GM23248 (cell line): ENCODE data around the gene STAT6. TPM values are rescaled to one million over a fixed set of nuclear protein-coding genes. Genes with fewer than 3 reads are reported as not detected.

Experiments used
- DNase-seq: peaks from one replicate; pipeline ENCODE4 v3.0.0-alpha.2; 2015
- H2AFZ ChIP-seq: fragments of 200-600 bp; sonication (generic); 2 replicates; pipeline ENCODE4 v1.6.1; 2016; ENCODE audit warnings: antibody characterized with exemption
- H3F3A ChIP-seq: fragments of 200-600 bp; sonication (generic); 2 replicates; pipeline ENCODE4 v1.6.1; 2016; ENCODE audit warnings: mild to moderate bottlenecking, antibody characterized with exemption, mixed run types; ENCODE audit not compliant: insufficient read depth
- H3K27ac ChIP-seq: fragments of 200-600 bp; sonication (generic); 2 replicates; pipeline ENCODE4 v1.5.1; 2016; ENCODE audit warnings: mild to moderate bottlenecking
- H3K27me3 ChIP-seq: fragments of 200-600 bp; sonication (generic); replicated peaks from 2 replicates; pipeline ENCODE4 v1.6.1; 2016; ENCODE audit warnings: mild to moderate bottlenecking; ENCODE audit not compliant: insufficient read depth
- H3K36me3 ChIP-seq: fragments of 200-600 bp; sonication (generic); 2 replicates; pipeline ENCODE4 v1.6.1; 2016; ENCODE audit warnings: low read depth, mild to moderate bottlenecking
- H3K4me1 ChIP-seq: fragments of 200-600 bp; sonication (generic); 2 replicates; pipeline ENCODE4 v1.6.1; 2016; ENCODE audit warnings: mild to moderate bottlenecking; ENCODE audit not compliant: insufficient read depth
- H3K4me2 ChIP-seq: fragments of 200-600 bp; sonication (generic); one replicate; pipeline ENCODE4 v1.6.1; 2016; ENCODE audit warnings: mild to moderate bottlenecking; ENCODE audit not compliant: unreplicated experiment
- H3K4me3 ChIP-seq: fragments of 200-600 bp; sonication (generic); 2 replicates; pipeline ENCODE4 v1.5.1; 2016; ENCODE audit warnings: mild to moderate bottlenecking
- H3K79me2 ChIP-seq: fragments of 200-600 bp; sonication (generic); 2 replicates; pipeline ENCODE4 v1.6.1; 2016; ENCODE audit warnings: mild to moderate bottlenecking; ENCODE audit not compliant: insufficient read depth
- H3K9ac ChIP-seq: fragments of 200-600 bp; sonication (generic); 2 replicates; pipeline ENCODE4 v1.6.1; 2016; ENCODE audit warnings: mild to moderate bottlenecking
- H3K9me2 ChIP-seq: fragments of 200-600 bp; sonication (generic); 2 replicates; pipeline ENCODE4 v1.6.1; 2016; ENCODE audit warnings: mixed run types, mild to moderate bottlenecking, moderate library complexity; ENCODE audit not compliant: insufficient read depth
- H3K9me3 ChIP-seq: fragments of 200-600 bp; sonication (generic); one replicate; pipeline ENCODE4 v1.6.1; 2017; ENCODE audit warnings: low read depth
- H4K20me1 ChIP-seq: fragments of 200-600 bp; sonication (generic); 2 replicates; pipeline ENCODE4 v1.6.0; 2016; ENCODE audit not compliant: insufficient read depth
- EZH2 ChIP-seq: fragments of 200-600 bp; sonication (generic); IDR thresholded peaks from 2 replicates; pipeline ENCODE4 v1.6.1; 2018; ENCODE audit warnings: antibody characterized with exemption, mild to moderate bottlenecking; ENCODE audit not compliant: insufficient read depth, poor library complexity, severe bottlenecking
- EZH2phosphoT487 ChIP-seq: fragments of 200-600 bp; sonication (generic); IDR thresholded peaks from 2 replicates; pipeline ENCODE4 v1.6.1; 2018; ENCODE audit warnings: antibody characterized with exemption, moderate library complexity, mild to moderate bottlenecking, low read depth; ENCODE audit not compliant: insufficient read depth
- WGBS, 2 experiments: methylation state at CpG; one replicate each; pipeline ENCODE4 v1.1.6; 2015 to 2017; ENCODE audit warnings: low lambda C conversion rate in 2 of 2, low coverage in 1 of 2; ENCODE audit errors: missing lambda C conversion rate in 2 of 2; 5-methylcytosine and 5-hydroxymethylcytosine counted together
- in situ Hi-C: fragments of 300-500 bp; cut with MboI; formaldehyde crosslinking; loops from 2 replicates; pipeline ENCODE4 v1.15.0; 2020
- polyA plus RNA-seq: library from polyadenylated mRNA; unstranded; fragments of >200 nt; fragmentation: Nextera tagmentation; extraction: Ambion mirVana; gene quantifications from 2 replicates; pipeline ENCODE4 v1.2.1, GENCODE V29; 2016
- total RNA-seq: library from RNA; depleted of rRNA; stranded (reverse); fragments of >200 nt; shearing (Covaris generic); gene quantifications from 2 replicates; pipeline ENCODE4 v1.2.3, GENCODE V29; 2014

The STAT6 gene
- total and polyA plus RNA-seq, 2 experiments from 2014 or later, result 70.7 to 103 TPM

- H3K4me3 ChIP-seq, result no peak within 1 kb of the TSS
- no peak within 1 kb of the TSS for H3K9ac ChIP-seq
- no peaks in the 10 kb centered on the region for H3K9me3 ChIP-seq
- 24 to 29% methylated on average over 2 of the region's 2 CpGs for WGBS, 2 experiments
- 0 out of 2 replicates have a peak, but pooled peaks cover 4% of the 10 kb centered on the region for H3K27me3 ChIP-seq
- TF ChIP-seq EZH2phosphoT487, result no peak
- TF ChIP-seq EZH2, result no peak
- no peaks in the 10 kb centered on the region for H4K20me1 ChIP-seq
- no peaks in the 10 kb centered on the region for H3F3A ChIP-seq
- H3K4me2 ChIP-seq, result no peak within 1 kb of the TSS
- peak; percentile 50 for DNase-seq
- H2AFZ ChIP-seq, result no peak within 1 kb of the TSS
- H3K36me3 ChIP-seq, result no peaks in the 10 kb centered on the region
- in situ Hi-C loops, result no loop called here
- no peak within 1 kb of the TSS for H3K27ac ChIP-seq
- 0 out of 2 replicates have a peak, but pooled peaks cover 7% of the 10 kb centered on the region for H3K4me1 ChIP-seq
- no peaks in the 10 kb centered on the region for H3K79me2 ChIP-seq
- H3K9me2 ChIP-seq, result no peaks in the 10 kb centered on the region
Observed at GRCh38 chr12:57049890-57050289, 61.3 kb downstream of the STAT6 start, which contains the start of gene MYO1A. Gene MYO1A, minus strand, starts transcription at chr12:57050129. Its CDS starts 1,806 bp downstream, at chr12:57048323.

DNA sequence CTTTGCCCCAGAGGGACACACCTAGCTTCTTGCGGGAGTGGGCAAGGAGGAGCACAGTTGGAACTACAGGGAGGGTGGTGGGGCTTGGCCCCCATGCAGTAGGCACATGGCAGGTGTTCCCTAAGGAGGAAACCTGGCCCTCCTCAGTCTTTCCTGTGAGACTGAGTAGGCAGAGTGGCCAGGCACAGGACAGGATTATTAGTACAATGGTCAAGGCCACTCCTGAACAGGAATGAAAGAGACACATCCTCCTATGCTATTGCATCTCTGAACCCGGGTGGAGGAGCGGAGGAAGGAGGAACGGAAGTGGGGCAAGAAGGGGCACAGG is 62.1 kb downstream of the STAT6 start:
- Histone ChIP-seq H4K20me1 (no peaks in the 10 kb centered on the region), H3K79me2 (no peaks in the 10 kb centered on the region), H3K4me2 (no peak overlapping the region), H3K27me3 (0 out of 2 replicates have a peak, but pooled peaks cover 4% of the 10 kb centered on the region), H3K9me2 (no peaks in the 10 kb centered on the region), H3F3A (no peaks in the 10 kb centered on the region), H2AFZ (no peak overlapping the region), H3K36me3 (no peaks in the 10 kb centered on the region), H3K4me3 (no peak overlapping the region), H3K9ac (no peak overlapping the region), H3K27ac (no peak overlapping the region), H3K9me3 (no peaks in the 10 kb centered on the region), H3K4me1 (0 out of 2 replicates have a peak, but pooled peaks cover 7% of the 10 kb centered on the region)
- WGBS, 2 experiments, result 94 to 95% methylated on average over 4 of the region's 4 CpGs
- no peak for TF ChIP-seq EZH2phosphoT487
- no peak for TF ChIP-seq EZH2
- in situ Hi-C loops, result no loop called here
- no peak for DNase-seq

DNA sequence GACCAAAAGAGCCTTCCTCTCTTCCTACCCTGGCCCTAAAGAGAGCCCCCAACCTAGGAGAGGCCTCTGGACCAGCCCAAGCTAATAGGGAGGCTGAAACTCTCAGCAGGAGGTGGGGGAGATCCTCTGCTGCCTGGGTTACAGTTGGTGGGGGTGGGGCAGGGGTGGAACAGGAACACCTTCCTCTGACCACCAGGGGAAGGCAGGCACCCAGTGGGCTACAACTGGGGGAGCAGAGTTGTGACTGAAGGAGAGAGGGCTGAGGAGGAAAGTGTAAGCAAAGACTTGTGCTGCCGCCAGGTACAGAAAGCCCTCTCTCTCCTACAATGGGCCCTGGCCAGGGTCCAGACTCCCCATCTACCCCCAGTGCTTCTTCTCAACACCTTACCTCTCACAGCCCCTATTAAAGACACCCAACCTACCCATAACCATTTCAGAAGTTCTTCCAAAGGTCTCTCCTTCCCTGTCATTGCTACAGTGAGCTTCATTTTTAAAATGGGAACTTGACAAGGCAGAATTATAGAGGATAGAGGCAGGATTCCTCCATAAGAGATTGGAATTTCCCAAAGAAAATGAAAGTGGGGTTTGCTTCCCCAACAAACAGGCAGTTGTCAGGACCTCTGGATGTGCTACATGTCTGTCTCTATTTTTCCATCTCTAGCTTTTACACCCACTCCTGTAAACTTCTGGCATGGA is 62.6 kb downstream of the STAT6 start:
- 85 to 87% methylated on average over 1 of the region's 1 CpG for WGBS, 2 experiments
- in situ Hi-C loops, result no loop called here
- H3K9me2 ChIP-seq, result no peaks in the 10 kb centered on the region
- no peak overlapping the region for H3K9ac ChIP-seq
- no peaks in the 10 kb centered on the region for H3F3A ChIP-seq
- no peak overlapping the region for H2AFZ ChIP-seq
- no peak overlapping the region for H3K27ac ChIP-seq
- H3K4me3 ChIP-seq, result no peak overlapping the region
- 0 out of 2 replicates have a peak, but pooled peaks cover 4% of the 10 kb centered on the region for H3K27me3 ChIP-seq
- H3K79me2 ChIP-seq, result no peaks in the 10 kb centered on the region
- no peak overlapping the region for H3K4me2 ChIP-seq
- no peaks in the 10 kb centered on the region for H4K20me1 ChIP-seq
- H3K36me3 ChIP-seq, result no peaks in the 10 kb centered on the region
- H3K9me3 ChIP-seq, result no peaks in the 10 kb centered on the region
- TF ChIP-seq EZH2phosphoT487, result no peak
- no peak for TF ChIP-seq EZH2
- DNase-seq, result no peak
- 0 out of 2 replicates have a peak, but pooled peaks cover 7% of the 10 kb centered on the region for H3K4me1 ChIP-seq

DNA sequence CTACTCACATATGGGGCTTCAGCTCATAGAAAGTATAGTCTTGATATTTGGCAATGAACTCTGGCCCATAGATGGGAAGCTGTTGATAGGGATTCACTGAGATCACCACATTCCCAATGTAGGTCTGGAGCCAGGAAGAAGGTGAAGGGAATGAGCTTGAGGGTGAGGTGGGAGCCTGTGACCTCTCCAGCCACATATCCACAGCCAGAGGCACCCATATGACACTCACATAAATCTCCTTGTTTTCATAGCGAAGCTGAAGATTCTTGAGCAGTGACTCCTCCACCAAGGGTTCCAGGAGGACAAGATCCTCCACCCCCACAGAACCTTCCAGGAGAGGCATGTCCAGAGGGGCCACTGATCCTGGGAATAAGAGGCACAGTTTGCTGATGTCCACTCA is 63.2 kb downstream of the STAT6 start:
- Histone ChIP-seq H3K27me3 (peaks cover 9% of the 10 kb centered on the region; the same call in 1 of the 2 replicates), H3K9me3 (no peaks in the 10 kb centered on the region), H3K4me3 (no peak overlapping the region), H3K36me3 (no peaks in the 10 kb centered on the region), H3F3A (no peaks in the 10 kb centered on the region), H3K9ac (no peak overlapping the region), H3K4me2 (no peak overlapping the region), H3K79me2 (no peaks in the 10 kb centered on the region), H2AFZ (no peak overlapping the region), H4K20me1 (no peaks in the 10 kb centered on the region), H3K4me1 (0 out of 2 replicates have a peak, but pooled peaks cover 7% of the 10 kb centered on the region), H3K27ac (no peak overlapping the region), H3K9me2 (no peaks in the 10 kb centered on the region)
- TF ChIP-seq EZH2phosphoT487 (no peak), EZH2 (no peak)
- peak; percentile 28 for DNase-seq
- in situ Hi-C loops, result no loop called here
- WGBS, 2 experiments, result 15 to 20% methylated on average over 1 of the region's 1 CpG
